CD8-positive, alpha-beta memory T cell (primary cell): ENCODE measurements around the gene DPM1. TPM values are rescaled to one million over a fixed set of nuclear protein-coding genes. Genes with fewer than 3 reads are reported as not detected.

Source experiments
- CTCF ChIA-PET: fragments of 350-600 bp; sonication (Branson Sonifier 250); formaldehyde crosslinking; loops from one replicate; lab custom pipeline; 2021; ENCODE audit warnings: antibody characterized with exemption; lab: Charles Lee
- POLR2A ChIA-PET: fragments of 350-600 bp; sonication (Branson Sonifier 250); formaldehyde crosslinking; loops from one replicate; lab custom pipeline; 2021; ENCODE audit warnings: antibody characterized with exemption; lab: Charles Lee
- DNase-seq, 5 donors: peaks; one replicate each; pipeline versions ENCODE4 v3.0.0 to v3.0.0-alpha.2; 2020 to 2022; ENCODE audit warnings: mixed read lengths in 1 of 5
- H3K27ac ChIP-seq: one replicate; pipeline ENCODE4 v1.7.0; 2013; ENCODE audit warnings: low read depth, mild to moderate bottlenecking, low read length, moderate library complexity
- H3K27me3 ChIP-seq: 2 replicates; pipeline ENCODE4 v1.7.0; 2013; ENCODE audit warnings: low read length, mild to moderate bottlenecking; ENCODE audit not compliant: insufficient read depth, poor library complexity, severe bottlenecking
- H3K36me3 ChIP-seq: 2 replicates; pipeline ENCODE4 v1.7.0; 2013; ENCODE audit warnings: mild to moderate bottlenecking, low read length, moderate library complexity; ENCODE audit not compliant: insufficient read depth
- H3K4me1 ChIP-seq: 2 replicates; pipeline ENCODE4 v1.7.0; 2013; ENCODE audit warnings: mild to moderate bottlenecking, low read length, moderate library complexity; ENCODE audit not compliant: insufficient read depth
- H3K4me3 ChIP-seq: 2 replicates; pipeline ENCODE4 v1.7.0; 2013; ENCODE audit warnings: mild to moderate bottlenecking, low read length
- H3K9me3 ChIP-seq: 2 replicates; pipeline ENCODE4 v1.7.0; 2013; ENCODE audit warnings: mild to moderate bottlenecking, low read length
- H3K27ac Mint-ChIP-seq, 8 donors: one replicate each; pipeline ENCODE4 v1.8.0; 2020 to 2021; ENCODE audit warnings: mixed read lengths in 8 of 8, mild to moderate bottlenecking in 6 of 8, inconsistent platforms in 3 of 8, moderate library complexity in 3 of 8
- H3K27me3 Mint-ChIP-seq, 2 donors: one replicate each; pipeline ENCODE4 v1.8.0; 2020 to 2021; ENCODE audit warnings: mixed read lengths in 2 of 2, mild to moderate bottlenecking in 1 of 2, moderate library complexity in 1 of 2
- H3K36me3 Mint-ChIP-seq, 3 donors: one replicate each; pipeline ENCODE4 v1.8.0; 2020 to 2021; ENCODE audit warnings: mixed read lengths in 3 of 3, inconsistent platforms in 1 of 3, mild to moderate bottlenecking in 1 of 3
- H3K4me1 Mint-ChIP-seq, 3 donors: one replicate each; pipeline ENCODE4 v1.8.0; 2020 to 2021; ENCODE audit warnings: mixed read lengths in 3 of 3, inconsistent platforms in 1 of 3, mild to moderate bottlenecking in 1 of 3
- H3K4me3 Mint-ChIP-seq, 7 donors: one replicate each; pipeline ENCODE4 v1.8.0; 2020 to 2021; ENCODE audit warnings: mixed read lengths in 7 of 7, mild to moderate bottlenecking in 6 of 7, moderate library complexity in 4 of 7, inconsistent platforms in 2 of 7
- H3K9me3 Mint-ChIP-seq, 5 donors: one replicate each; pipeline ENCODE4 v1.8.0; 2020 to 2022; ENCODE audit warnings: mixed read lengths in 5 of 5, mild to moderate bottlenecking in 3 of 5, moderate library complexity in 2 of 5, inconsistent platforms in 1 of 5
- polyA plus RNA-seq: library from polyadenylated mRNA; unstranded; fragments of 300-500 nt; fragmentation: Illumina TruSeq; gene quantifications from one replicate; pipeline ENCODE4 v1.2.3, GENCODE V29; 2021
- total RNA-seq, 2 experiments: library from RNA; stranded (reverse); gene quantifications; one replicate each; pipeline ENCODE4 v1.2.3, GENCODE V29; 2021

DPM1 gene
- total and polyA plus RNA-seq, 3 experiments from 2014 or later = 65.6 to 77.9 (median 75.1) TPM

GRCh38 chr20:50975701-50976330 is 17.5 kb upstream of the DPM1 start:
- Histone ChIP-seq H3K9me3 (no peaks in the 10 kb centered on the region), H3K36me3 (no peaks in the 10 kb centered on the region), H3K4me3 (no peak overlapping the region), H3K4me1 (no peaks in the 10 kb centered on the region), H3K27me3 (peaks cover 3% of the 10 kb centered on the region), H3K27ac (no peak overlapping the region)
- H3K4me1 Mint-ChIP-seq = peaks cover 0 to 2% (median 0%) of the 10 kb centered on the region in 3 donors
- no peaks in the 10 kb centered on the region for H3K36me3 Mint-ChIP-seq
- no peak overlapping the region for H3K27ac Mint-ChIP-seq
- H3K27me3 Mint-ChIP-seq = peaks cover 18 to 48% of the 10 kb centered on the region in 2 donors
- POLR2A ChIA-PET = no interaction called here
- CTCF ChIA-PET = interaction anchor here (0.9 to 1.0 kb wide), 2 partner anchors 12 to 13 kb away, joined by 3 to 4 read pairs; no protein-coding TSS in a partner anchor
- H3K4me3 Mint-ChIP-seq = no peak overlapping the region
- H3K9me3 Mint-ChIP-seq = peaks cover 0 to 2% (median 0%) of the 10 kb centered on the region in 5 donors
- DNase-seq = no peak

GRCh38 chr20:50969912-50970311 is 11.6 kb upstream of the DPM1 start:
- no peak for DNase-seq
- CTCF ChIA-PET = no interaction called here
- no peak overlapping the region for H3K27ac ChIP-seq

GRCh38 chr20:50969435-50969834 is 11.1 kb upstream of the DPM1 start:
- H3K4me3 Mint-ChIP-seq = no peak overlapping the region
- no peaks in the 10 kb centered on the region for H3K9me3 ChIP-seq
- ChIA-PET POLR2A (interaction anchor here (0.7 kb wide), 1 partner anchor 84 kb away, joined by 3 read pairs; no protein-coding TSS in a partner anchor), CTCF (interaction anchor here (1.4 kb wide), 1 partner anchor 11 kb away, joined by 4 read pairs; no protein-coding TSS in a partner anchor)
- no peaks in the 10 kb centered on the region for H3K9me3 Mint-ChIP-seq
- H3K36me3 ChIP-seq = no peaks in the 10 kb centered on the region
- no peaks in the 10 kb centered on the region for H3K4me1 ChIP-seq
- H3K27me3 ChIP-seq = no peaks in the 10 kb centered on the region
- no peak overlapping the region for H3K4me3 ChIP-seq
- H3K4me1 Mint-ChIP-seq = no peaks in the 10 kb centered on the region
- no peak overlapping the region for H3K27ac ChIP-seq
- DNase-seq = no peak
- H3K27me3 Mint-ChIP-seq = peaks cover 4 to 12% of the 10 kb centered on the region in 2 donors
- H3K27ac Mint-ChIP-seq = no peak overlapping the region
- H3K36me3 Mint-ChIP-seq = no peaks in the 10 kb centered on the region

More at GRCh38 chr20:50969912-50970311, 11.6 kb upstream of the DPM1 start:
- H3K36me3 ChIP-seq = no peaks in the 10 kb centered on the region
- H3K4me3 ChIP-seq = no peak overlapping the region
- no peaks in the 10 kb centered on the region for H3K27me3 ChIP-seq
- Mint-ChIP-seq H3K36me3 (no peaks in the 10 kb centered on the region), H3K27me3 (peaks cover 4 to 12% of the 10 kb centered on the region in 2 donors), H3K4me3 (no peak overlapping the region), H3K4me1 (no peaks in the 10 kb centered on the region), H3K27ac (peak overlapping the region in 1 of 8 donors; percentile 33), H3K9me3 (no peaks in the 10 kb centered on the region)
- H3K9me3 ChIP-seq = no peaks in the 10 kb centered on the region
- POLR2A ChIA-PET = interaction anchor here (0.7 kb wide), 1 partner anchor 85 kb away, joined by 3 read pairs; no protein-coding TSS in a partner anchor
- no peaks in the 10 kb centered on the region for H3K4me1 ChIP-seq

- no peaks in the 10 kb centered on the region for H3K4me1 ChIP-seq
- Mint-ChIP-seq H3K36me3 (peaks cover 0 to 2% (median 0%) of the 10 kb centered on the region in 3 donors), H3K9me3 (no peaks in the 10 kb centered on the region), H3K4me1 (peaks cover 0 to 2% (median 0%) of the 10 kb centered on the region in 3 donors), H3K27me3 (peaks cover 4 to 11% of the 10 kb centered on the region in 2 donors), H3K4me3 (no peak overlapping the region), H3K27ac (no peak overlapping the region)
- H3K4me3 ChIP-seq = no peak overlapping the region
- no peaks in the 10 kb centered on the region for H3K9me3 ChIP-seq
- no peak overlapping the region for H3K27ac ChIP-seq
- no peaks in the 10 kb centered on the region for H3K36me3 ChIP-seq
- ChIA-PET POLR2A (no interaction called here), CTCF (interaction anchor here (1.1 to 1.6 kb wide), 3 partner anchors 9 to 174 kb away, joined by 3 to 4 read pairs (median 4); partner anchors contain the start of genes BCAS4 and MOCS3)
- DNase-seq = no peak
- no peaks in the 10 kb centered on the region for H3K27me3 ChIP-seq
Measured at GRCh38 chr20:50968289-50968688, 10.0 kb upstream of the DPM1 start.

- Histone ChIP-seq H3K27ac (no peak overlapping the region), H3K27me3 (no peaks in the 10 kb centered on the region), H3K4me3 (no peak overlapping the region), H3K4me1 (no peaks in the 10 kb centered on the region), H3K36me3 (no peaks in the 10 kb centered on the region), H3K9me3 (no peaks in the 10 kb centered on the region)
- ChIA-PET CTCF (interaction anchor here (1.1 to 1.6 kb wide), 2 partner anchors 9 to 36 kb away, joined by 3 read pairs; partner anchors contain the start of genes ADNP and MOCS3), POLR2A (no interaction called here)
- Mint-ChIP-seq H3K4me1 (peaks cover 0 to 4% (median 0%) of the 10 kb centered on the region in 3 donors), H3K36me3 (peaks cover 0 to 3% (median 0%) of the 10 kb centered on the region in 3 donors), H3K27ac (no peak overlapping the region), H3K9me3 (no peaks in the 10 kb centered on the region), H3K4me3 (no peak overlapping the region), H3K27me3 (peaks cover 2 to 6% of the 10 kb centered on the region in 2 donors)
- DNase-seq = no peak
Measured at GRCh38 chr20:50967586-50967985, 9.3 kb upstream of the DPM1 start.

GRCh38 chr20:50959543-50960126 is 1.3 kb upstream of the DPM1 start:
- H3K4me3 ChIP-seq = peak overlapping the region; percentile 91
- no peaks in the 10 kb centered on the region for H3K27me3 ChIP-seq
- Mint-ChIP-seq H3K9me3 (no peaks in the 10 kb centered on the region), H3K27me3 (no peaks in the 10 kb centered on the region), H3K36me3 (peaks cover 0 to 40% (median 7%) of the 10 kb centered on the region in 3 donors), H3K4me1 (peaks cover 48 to 74% (median 68%) of the 10 kb centered on the region in 3 donors), H3K4me3 (peak overlapping the region; percentile 95 to 98 (median 98)), H3K27ac (peak overlapping the region; percentile 47 to 100 (median 100))
- no peak for DNase-seq
- ChIA-PET POLR2A (interaction anchor here (3.1 to 3.3 kb wide), 2 partner anchors 28 to 165 kb away, joined by 26 to 87 read pairs; partner anchors contain the start of genes ADNP and BCAS4), CTCF (interaction anchor here (4.6 kb wide), 1 partner anchor 29 kb away, joined by 51 read pairs; the partner anchor contains the start of gene ADNP)
- peaks cover 34% of the 10 kb centered on the region for H3K4me1 ChIP-seq
- H3K27ac ChIP-seq = peak overlapping the region; percentile 97
- H3K9me3 ChIP-seq = no peaks in the 10 kb centered on the region
- H3K36me3 ChIP-seq = peaks cover 4% of the 10 kb centered on the region

GRCh38 chr20:50958615-50959542 is 547 bp upstream of the DPM1 start, which contains the start of gene MOCS3:
Gene MOCS3 (plus strand): TSS chr20:50958818. CDS start chr20:50958843, 25 bp downstream.
- DNase-seq = peak; percentile 77 to 92 (median 90)
- H3K9me3 Mint-ChIP-seq = no peaks in the 10 kb centered on the region
- CTCF ChIA-PET = interaction anchor here (0.8 to 4.6 kb wide), 8 partner anchors 9 to 168 kb away, joined by 3 to 51 read pairs (median 8); partner anchors contain the start of genes ADNP and BCAS4
- H3K4me1 Mint-ChIP-seq = peaks cover 51 to 80% (median 68%) of the 10 kb centered on the region in 3 donors
- Histone ChIP-seq H3K36me3 (peaks cover 12% of the 10 kb centered on the region), H3K27me3 (no peaks in the 10 kb centered on the region), H3K9me3 (no peaks in the 10 kb centered on the region), H3K4me1 (peaks cover 34% of the 10 kb centered on the region), H3K27ac (peak within 1 kb of the TSS; percentile 97), H3K4me3 (peak within 1 kb of the TSS; percentile 91)
- POLR2A ChIA-PET = interaction anchor here (0.6 to 3.3 kb wide), 10 partner anchors 21 to 767 kb away, joined by 3 to 87 read pairs (median 4); partner anchors contain the start of genes ADNP, BCAS4 and PARD6B
- H3K27me3 Mint-ChIP-seq = no peaks in the 10 kb centered on the region
- peaks cover 0 to 46% (median 7%) of the 10 kb centered on the region in 3 donors for H3K36me3 Mint-ChIP-seq
- peak within 1 kb of the TSS; percentile 99 to 100 (median 100) for H3K27ac Mint-ChIP-seq
- peak within 1 kb of the TSS; percentile 95 to 98 (median 98) for H3K4me3 Mint-ChIP-seq
